Measurements from ENCODE around the gene B3GNT5.

B3GNT5 gene

GRCh38 chr3:183266454-183266853, 13.4 kb downstream of the B3GNT5 start:
- DNase-seq = no peak

- DNase-seq = no peak
These were observed 14.1 kb downstream of the B3GNT5 start for GRCh38 chr3:183267140-183267539.

DNA sequence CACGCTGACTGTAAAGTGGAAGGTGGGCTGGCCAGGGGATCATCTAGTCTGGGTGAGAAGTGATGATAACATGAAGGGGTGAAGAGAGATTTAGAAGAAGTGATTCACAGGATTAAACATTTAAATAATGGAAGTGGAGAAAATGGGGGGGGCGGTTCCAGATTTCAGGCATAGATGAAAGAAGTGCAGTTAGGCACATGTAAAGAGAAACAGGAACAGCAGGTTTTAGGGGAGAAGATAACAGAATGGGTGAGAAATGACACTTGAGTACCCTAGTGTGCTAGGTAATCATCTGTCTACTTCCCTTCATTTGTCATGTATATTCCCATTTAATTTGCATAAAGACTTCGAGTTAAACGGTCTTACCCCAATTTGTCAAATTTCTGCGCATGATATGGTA, 15.3 kb downstream of the B3GNT5 start:
- DNase-seq = no peak

DNA sequence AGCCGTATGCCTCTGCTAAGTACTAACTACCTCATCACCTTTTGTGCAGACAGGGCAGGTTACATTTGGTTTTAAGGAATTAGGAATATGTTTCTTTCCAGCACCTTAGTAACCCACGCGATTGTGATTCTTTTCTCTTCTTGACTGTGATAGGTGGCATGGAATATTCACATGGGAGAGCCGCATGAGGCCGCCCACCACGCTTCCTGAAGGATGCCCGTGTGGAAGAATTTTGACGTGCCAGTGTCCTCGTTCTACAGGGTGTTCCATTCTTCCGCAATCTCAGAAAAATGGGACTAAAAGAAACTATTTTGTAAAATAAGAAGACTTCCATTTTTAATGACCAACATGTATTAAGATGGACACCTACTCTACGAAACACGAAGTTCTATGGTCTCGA, 16.3 kb downstream of the B3GNT5 start:
- no peak for DNase-seq

DNA sequence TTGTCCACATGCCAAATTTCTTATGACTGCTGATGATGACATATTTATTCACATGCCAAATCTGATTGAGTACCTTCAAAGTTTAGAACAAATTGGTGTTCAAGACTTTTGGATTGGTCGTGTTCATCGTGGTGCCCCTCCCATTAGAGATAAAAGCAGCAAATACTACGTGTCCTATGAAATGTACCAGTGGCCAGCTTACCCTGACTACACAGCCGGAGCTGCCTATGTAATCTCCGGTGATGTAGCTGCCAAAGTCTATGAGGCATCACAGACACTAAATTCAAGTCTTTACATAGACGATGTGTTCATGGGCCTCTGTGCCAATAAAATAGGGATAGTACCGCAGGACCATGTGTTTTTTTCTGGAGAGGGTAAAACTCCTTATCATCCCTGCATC, 17.3 kb downstream of the B3GNT5 start:
- no peak for DNase-seq

DNA sequence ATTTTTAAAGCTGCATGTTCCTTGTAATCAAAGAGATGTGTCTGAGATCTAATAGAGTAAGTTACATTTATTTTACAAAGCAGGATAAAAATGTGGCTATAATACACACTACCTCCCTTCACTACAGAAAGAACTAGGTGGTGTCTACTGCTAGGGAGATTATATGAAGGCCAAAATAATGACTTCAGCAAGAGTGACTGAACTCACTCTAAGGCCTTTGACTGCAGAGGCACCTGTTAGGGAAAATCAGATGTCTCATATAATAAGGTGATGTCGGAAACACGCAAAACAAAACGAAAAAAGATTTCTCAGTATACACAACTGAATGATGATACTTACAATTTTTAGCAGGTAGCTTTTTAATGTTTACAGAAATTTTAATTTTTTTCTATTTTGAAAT, 19.1 kb downstream of the B3GNT5 start:
- no peak for DNase-seq

DNA sequence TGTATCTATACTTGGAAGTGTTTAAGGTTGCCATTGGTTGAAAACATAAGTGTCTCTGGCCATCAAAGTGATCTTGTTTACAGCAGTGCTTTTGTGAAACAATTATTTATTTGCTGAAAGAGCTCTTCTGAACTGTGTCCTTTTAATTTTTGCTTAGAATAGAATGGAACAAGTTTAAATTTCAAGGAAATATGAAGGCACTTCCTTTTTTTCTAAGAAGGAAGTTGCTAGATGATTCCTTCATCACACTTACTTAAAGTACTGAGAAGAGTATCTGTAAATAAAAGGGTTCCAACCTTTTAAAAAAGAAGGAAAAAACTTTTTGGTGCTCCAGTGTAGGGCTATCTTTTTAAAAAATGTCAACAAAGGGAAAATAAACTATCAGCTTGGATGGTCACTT, 19.7 kb downstream of the B3GNT5 start:
- no peak for DNase-seq

DNA sequence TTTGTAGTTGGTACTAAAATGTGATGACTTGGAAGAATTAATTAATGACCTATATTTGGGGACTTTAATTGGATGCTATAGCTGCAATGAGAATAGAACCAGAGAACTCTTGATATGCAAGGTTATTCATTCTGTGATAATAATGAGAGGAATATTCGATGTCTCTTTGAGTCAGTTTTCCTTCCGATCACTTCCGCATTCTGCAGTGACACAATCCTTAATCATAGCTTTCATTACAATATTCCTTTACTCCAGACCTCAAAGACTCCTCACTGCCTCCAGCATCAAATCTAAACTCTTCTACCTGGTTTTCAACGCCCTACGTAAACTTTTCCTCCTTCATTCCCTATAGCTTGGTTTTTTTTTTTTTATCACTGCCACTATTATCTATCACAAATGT, 21.6 kb downstream of the B3GNT5 start:
- DNase-seq = no peak

GRCh38 chr3:183275418-183275817, 22.4 kb downstream of the B3GNT5 start:
- no peak for DNase-seq

DNA sequence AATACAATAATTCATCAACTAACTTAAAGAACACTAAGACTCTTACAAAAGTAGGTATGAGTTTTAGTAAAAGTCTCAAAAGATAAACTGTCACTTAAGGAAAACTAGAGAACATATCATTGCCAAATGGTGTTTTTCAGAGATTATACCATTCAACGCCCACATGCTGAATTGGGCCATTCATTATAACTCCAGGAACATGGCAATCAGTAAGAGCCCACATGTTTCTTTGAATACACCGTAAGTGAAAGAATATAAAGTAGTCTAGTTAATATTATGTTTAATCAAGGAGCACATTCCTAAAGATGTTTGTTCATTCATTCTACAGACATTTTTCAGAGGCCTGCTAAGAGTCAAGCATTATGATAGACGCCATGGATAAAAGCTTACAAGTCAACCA, 22.9 kb downstream of the B3GNT5 start:
- no peak for DNase-seq

DNA sequence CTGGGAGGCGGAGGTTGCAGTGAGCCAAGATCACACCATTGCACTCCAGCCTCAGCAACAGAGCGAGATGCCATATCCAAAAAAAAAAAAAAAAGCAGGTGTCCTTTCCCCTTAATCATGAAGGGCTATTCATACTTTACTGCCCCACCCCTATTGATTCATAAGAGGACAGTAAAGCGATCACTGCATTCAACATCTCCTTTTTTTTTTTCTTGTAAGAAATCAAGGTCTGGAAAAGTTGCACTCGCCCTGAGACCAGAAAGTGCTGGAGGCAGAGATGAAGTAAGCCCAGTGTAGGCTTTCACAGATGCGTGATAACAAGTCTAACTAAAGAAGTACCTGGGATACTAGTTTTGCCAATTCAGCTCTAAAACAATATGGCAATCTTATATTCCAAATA, 24.2 kb downstream of the B3GNT5 start:
- DNase-seq = no peak

GRCh38 chr3:183278479-183279088, 25.5 kb downstream of the B3GNT5 start:
- DNase-seq = no peak

DNA sequence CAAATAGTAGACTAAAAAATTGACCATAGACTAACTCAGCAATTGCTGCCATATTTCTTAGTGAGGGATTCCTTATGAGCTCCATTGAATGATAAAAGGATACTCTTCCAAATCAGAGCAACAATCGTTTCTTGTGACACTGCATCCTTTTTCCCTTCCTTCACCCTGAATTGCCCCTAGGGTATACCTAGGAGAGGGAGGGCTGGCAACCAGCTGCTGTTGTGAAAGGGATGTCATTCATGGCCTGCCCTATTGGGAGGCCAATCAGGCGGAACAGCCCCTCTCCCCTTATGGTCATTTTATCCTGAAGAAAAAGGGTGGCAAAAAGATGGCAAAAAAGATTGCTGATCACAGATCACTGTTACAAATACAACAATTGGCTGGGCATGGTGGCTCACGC, 26.3 kb downstream of the B3GNT5 start:
- DNase-seq = no peak

DNA sequence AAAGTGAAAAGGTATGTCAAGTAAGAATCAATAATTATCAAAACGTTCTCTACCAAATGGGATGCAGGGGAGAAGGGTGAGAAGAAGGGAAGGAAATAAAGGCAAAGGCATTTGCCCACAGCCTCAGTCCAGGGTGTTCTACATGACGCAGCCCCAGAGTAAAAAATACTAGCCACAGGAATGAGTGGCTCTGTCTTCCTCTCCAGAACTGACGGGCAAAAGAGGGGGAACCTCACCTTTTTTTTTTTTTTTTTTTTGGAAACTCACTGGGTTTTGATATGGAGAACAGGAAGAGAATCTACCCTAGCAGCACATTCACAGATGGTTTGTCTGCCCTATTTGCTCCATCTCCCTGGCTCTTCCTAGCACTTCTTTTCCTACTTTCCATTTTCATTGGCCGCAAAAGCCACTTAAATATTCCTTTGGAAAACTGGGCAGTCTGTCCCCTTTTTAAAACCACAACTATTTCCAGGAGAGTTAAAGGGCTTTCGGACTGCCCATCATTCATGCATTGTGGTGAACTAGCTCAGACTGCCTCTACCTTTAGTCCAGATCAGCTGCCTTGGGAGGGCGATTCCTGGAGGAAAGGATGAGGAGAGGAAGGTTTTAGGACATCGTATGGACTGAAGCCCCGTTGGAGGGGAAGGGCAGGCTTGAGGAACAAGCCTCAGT, 28.2 kb downstream of the B3GNT5 start:
- no peak for DNase-seq

DNA sequence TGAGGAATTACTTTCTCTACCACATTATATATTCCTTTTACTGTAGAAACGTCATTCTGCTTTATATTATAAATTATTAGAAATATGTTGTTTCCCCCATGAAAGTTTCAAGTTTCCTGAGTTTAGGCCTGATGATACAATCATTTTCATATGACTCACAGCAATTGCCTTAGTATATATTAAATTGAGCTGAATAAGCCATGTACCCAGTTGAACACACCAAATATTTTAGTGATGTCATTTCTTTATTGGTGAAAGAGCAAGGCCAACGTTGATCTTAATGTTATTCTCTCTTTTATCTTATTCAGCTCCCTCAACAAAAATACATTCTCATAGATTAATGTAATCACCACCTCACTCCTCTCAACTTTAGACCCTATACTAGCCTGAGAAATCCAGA, 30.8 kb downstream of the B3GNT5 start:
- DNase-seq = no peak

DNA sequence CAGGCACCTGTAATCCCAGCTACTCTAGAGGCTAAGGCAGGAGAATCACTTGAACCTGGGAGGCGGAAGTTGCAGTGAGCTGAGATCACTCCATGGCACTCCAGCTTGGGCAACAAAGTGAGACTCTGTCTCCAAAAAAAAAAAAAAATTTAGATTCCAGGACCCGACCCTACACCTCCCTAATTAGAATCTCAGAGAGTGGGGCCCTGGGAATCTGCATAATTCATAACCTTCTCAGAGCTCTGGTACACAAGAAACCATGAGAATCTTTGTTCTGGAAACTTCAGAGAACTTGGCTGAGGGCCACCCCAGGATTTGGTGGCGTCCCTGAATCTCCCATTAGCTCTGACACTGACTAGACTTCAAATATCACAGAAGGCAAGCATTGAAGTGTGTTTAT, 31.5 kb downstream of the B3GNT5 start:
- no peak for DNase-seq

GRCh38 chr3:183285318-183285717, 32.3 kb downstream of the B3GNT5 start:
- DNase-seq = peak; percentile 10

DNA sequence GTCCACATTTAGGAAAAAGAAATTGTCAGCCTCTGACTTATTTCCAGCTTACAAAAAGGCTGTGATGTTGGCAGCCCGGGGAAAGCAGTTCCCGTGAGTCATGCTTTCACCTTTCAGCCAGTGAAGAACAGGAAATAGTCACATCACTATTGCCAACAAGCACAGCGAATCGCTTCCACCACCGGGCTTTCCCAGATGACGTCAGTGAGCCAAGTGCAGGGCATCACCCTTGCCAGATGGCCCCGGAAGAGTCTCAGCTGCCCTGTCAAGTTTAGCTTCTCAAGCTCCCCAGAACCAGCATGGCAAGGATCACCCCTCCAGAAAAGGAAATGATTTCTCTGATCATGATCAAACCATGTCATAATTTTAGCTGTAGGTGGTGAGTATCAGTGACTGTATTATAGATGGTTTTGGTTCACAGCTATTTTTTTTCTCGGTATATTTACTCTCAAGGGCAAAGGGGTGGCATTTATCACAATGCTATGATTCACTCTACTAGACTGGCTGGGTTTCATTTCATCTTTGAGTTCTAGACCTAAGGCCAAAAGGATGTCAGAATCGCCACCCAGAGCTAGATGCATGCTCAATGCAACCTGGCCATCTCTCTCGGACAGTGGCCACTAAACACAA, 32.9 kb downstream of the B3GNT5 start:
- peak; percentile 95 for DNase-seq

DNA sequence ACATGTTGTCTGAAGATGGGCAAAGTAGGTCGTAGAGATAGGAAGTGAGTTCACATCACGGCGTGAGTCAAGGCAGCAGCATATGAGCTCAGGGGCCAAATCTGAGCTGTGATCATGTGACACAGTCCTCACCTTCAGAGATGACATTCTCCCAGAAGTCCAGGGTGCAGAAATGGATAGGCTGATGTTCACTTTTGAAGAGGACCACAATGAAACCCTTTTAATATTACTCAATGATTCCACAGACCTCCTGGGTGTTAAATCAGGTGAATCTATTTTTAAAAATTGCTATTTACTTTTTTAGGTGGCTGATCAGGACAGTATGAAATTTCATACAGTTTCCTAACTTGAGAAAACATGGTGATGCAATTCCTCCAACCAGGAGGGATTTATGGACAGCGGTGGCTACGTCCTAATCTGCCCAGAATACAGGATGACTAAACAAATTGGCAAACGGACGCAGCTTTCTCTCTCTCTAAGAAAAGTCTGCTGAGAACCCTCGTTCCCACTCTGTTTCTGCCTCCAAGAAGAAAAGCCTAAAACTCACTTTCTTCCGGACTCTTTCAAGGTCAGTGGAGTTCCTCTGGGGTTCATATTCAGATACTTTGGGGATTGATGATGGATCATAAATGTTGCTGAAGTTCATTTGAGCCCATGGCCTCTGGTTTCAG, 34.4 kb downstream of the B3GNT5 start:
- DNase-seq = peak; percentile 20

DNA sequence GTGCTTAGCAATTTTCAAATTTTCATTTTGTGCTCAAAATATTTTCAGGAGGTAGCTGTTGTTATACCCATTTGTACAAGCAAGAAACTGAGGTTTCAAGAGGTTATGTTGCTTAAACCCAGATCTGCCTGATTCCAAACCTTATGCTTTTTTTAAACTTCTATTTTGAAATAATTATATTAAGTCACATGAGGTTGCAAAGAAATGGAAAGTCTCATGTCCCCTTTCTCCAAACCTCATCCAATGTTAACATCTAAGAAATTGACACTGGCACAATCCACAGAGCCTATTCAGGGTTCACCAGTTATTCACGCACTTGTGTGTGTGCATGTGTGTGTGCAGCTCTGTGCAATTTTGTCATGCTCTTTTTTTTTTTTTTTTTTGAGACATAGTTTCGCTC, 35.1 kb downstream of the B3GNT5 start:
- no peak for DNase-seq

DNA sequence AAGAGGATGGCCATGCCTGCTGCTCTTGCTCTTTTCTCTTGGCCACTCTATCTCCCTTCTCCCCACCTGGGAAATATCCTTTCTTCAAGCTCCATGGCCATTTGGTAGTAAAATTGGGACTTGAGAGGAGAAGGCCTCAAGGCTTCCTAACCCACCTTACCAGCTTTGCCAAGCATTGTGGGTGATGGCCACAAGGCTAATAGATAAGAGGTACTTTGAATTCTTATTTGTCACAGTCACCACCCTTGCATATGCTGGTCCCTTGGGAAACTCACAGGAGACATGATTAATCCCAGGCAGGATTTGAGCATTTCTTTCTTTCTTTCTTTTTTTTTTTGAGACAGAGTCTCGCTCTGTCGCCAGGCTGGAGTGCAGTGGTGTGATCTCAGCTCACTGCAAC, 37.2 kb downstream of the B3GNT5 start:
- DNase-seq = no peak

DNA sequence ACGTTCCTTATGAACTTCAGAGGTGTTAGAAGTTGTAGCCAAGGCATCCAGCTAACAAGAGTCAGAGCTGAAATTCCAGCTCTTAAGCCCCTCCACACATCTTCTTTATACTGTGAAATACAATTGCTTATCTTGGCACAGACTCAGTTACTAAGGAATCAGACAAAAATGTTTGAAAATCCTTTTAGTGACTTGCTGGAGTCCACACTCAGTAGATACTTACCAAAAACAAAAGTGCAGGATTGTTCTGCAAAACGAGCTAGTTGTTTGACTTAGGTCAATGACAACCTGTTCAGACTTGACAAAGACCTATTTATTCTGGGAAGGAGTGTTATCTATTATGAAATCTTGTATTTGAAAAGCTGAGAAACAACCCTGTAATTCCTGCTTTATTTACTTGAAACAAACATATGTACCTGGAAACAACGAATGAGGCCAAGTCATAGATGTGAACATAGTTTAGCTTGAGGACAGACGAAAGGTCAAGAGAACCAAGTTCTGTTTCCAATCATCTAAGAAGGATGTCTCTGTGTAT, 38.5 kb downstream of the B3GNT5 start:
- no peak for DNase-seq

DNA sequence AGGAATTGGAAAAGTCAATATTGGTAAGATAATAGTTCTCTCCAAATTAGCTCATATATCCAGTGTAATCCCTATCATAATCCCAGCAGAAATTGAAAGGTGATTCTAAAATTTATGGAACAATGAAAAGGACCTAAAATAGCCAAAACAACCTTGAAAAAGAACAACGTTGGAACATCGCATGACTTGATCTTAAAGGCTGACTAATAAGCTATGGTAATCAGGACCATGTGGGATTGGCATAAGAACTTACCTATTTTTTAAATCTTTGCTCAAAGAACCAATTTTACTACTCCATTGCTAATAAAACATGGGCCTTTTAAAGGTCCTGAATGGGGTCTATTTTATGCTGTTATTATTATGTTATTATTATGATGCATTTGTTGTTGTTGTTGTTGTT, 40.9 kb downstream of the B3GNT5 start:
- DNase-seq = no peak

GRCh38 chr3:183295211-183295610, 42.2 kb downstream of the B3GNT5 start:
- no peak for DNase-seq

All from CD4-positive, alpha-beta T cell treated with Interleukin-21 for 1 hour (primary cell).